H1 (cell line): ENCODE results near the gene MYL11. TPM values are rescaled to one million over a fixed set of nuclear protein-coding genes. Genes with fewer than 3 reads are reported as not detected.

Experiments
- CTCF ChIA-PET: fragments of 300-600 bp; sonication (Branson Sonifier 250); formaldehyde crosslinking; loops from one replicate; lab custom pipeline; 2021; ENCODE audit not compliant: partially characterized antibody; lab: Charles Lee
- POLR2A ChIA-PET: fragments of 300-600 bp; sonication (Branson Sonifier 250); formaldehyde crosslinking; loops from one replicate; lab custom pipeline; 2021; ENCODE audit warnings: inconsistent platforms; ENCODE audit not compliant: partially characterized antibody; lab: Charles Lee
- DNase-seq, 2 experiments: peaks; one replicate each; pipeline versions ENCODE4 v3.0.0 to v3.0.0-alpha.2; 2010 to 2022; ENCODE audit warnings: low spot score in 2 of 2, low read depth in 1 of 2, mixed read lengths in 1 of 2
- FAIRE-seq: peaks from 2 replicates; lab custom pipeline; 2011; peaks lifted over from hg19 to GRCh38; lab: Jason Lieb, UNC
- H2AFZ ChIP-seq: 2 replicates; pipeline ENCODE4 v1.8.1; 2012; ENCODE audit warnings: low read length, inconsistent platforms
- H2AK5ac ChIP-seq: 2 replicates; pipeline ENCODE4 v1.6.1; 2013; ENCODE audit warnings: low read depth, low read length
- H2BK120ac ChIP-seq: replicated peaks from 2 replicates; pipeline ENCODE3; 2013; ENCODE audit warnings: low read depth, low read length, inconsistent platforms
- H2BK12ac ChIP-seq: 2 replicates; pipeline ENCODE4 v1.6.1; 2013; ENCODE audit warnings: low read depth, low read length
- H2BK15ac ChIP-seq: 2 replicates; pipeline ENCODE4 v1.6.1; 2013; ENCODE audit warnings: low read length
- H2BK20ac ChIP-seq: 2 replicates; pipeline ENCODE4 v1.6.1; 2013; ENCODE audit warnings: low read length
- H2BK5ac ChIP-seq: 2 replicates; pipeline ENCODE4 v1.6.1; 2013; ENCODE audit warnings: low read depth, low read length
- H3K14ac ChIP-seq: 2 replicates; pipeline ENCODE4 v1.6.1; 2013; ENCODE audit warnings: inconsistent platforms; ENCODE audit not compliant: insufficient read length
- H3K18ac ChIP-seq: 2 replicates; pipeline ENCODE4 v1.6.1; 2013; ENCODE audit warnings: low read length; ENCODE audit errors: extremely low read depth
- H3K23ac ChIP-seq: 2 replicates; pipeline ENCODE4 v1.6.1; 2013; ENCODE audit warnings: inconsistent platforms; ENCODE audit not compliant: insufficient read length
- H3K23me2 ChIP-seq: 2 replicates; pipeline ENCODE4 v1.6.1; 2013; ENCODE audit warnings: low read depth, low read length
- H3K27ac ChIP-seq: 2 replicates; pipeline ENCODE4 v1.6.1; 2011; ENCODE audit warnings: low read depth, low read length, inconsistent platforms
- H3K27me3 ChIP-seq, 4 experiments: replicated peaks in 1 of 4; 1 replicate in 1 of 4; 2 replicates in 3 of 4; pipeline versions ENCODE4 v1.6.1 to v1.8.1; 2011 to 2013; ENCODE audit warnings: low read length in 3 of 4, mild to moderate bottlenecking in 3 of 4, inconsistent platforms in 2 of 4, mixed read lengths in 2 of 4, moderate library complexity in 1 of 4; ENCODE audit not compliant: control insufficient read depth in 3 of 4, insufficient read depth in 3 of 4; ENCODE audit errors: extremely low read depth in 1 of 4
- H3K36me3 ChIP-seq, 4 experiments: 2 replicates each; pipeline versions ENCODE4 v1.6.1 to v1.8.1; 2011 to 2013; ENCODE audit warnings: mild to moderate bottlenecking in 4 of 4, low read length in 3 of 4, moderate library complexity in 2 of 4, control low read depth in 1 of 4, inconsistent platforms in 1 of 4; ENCODE audit not compliant: insufficient read depth in 4 of 4, control insufficient read depth in 2 of 4
- H3K4ac ChIP-seq: replicated peaks from 2 replicates; pipeline ENCODE3; 2013; ENCODE audit warnings: low read length, low read depth, mixed read lengths, inconsistent platforms; ENCODE audit not compliant: insufficient read length
- H3K4me1 ChIP-seq, 4 experiments: replicated peaks in 1 of 4; 1 replicate in 1 of 4; 2 replicates in 3 of 4; pipeline versions ENCODE4 v1.6.1 to v1.8.1; 2011 to 2013; ENCODE audit warnings: low read length in 3 of 4, inconsistent platforms in 2 of 4, mixed read lengths in 1 of 4; ENCODE audit not compliant: insufficient read depth in 4 of 4, control insufficient read depth in 3 of 4
- H3K4me2 ChIP-seq, 2 experiments: 2 replicates each; pipeline versions ENCODE4 v1.6.1 to v1.8.1; 2011 to 2013; ENCODE audit warnings: low read depth in 2 of 2, low read length in 2 of 2, control low read depth in 1 of 2, inconsistent platforms in 1 of 2, mild to moderate bottlenecking in 1 of 2; ENCODE audit not compliant: insufficient read depth in 1 of 2
- H3K4me3 ChIP-seq, 4 experiments: fragments of 200-600, 300-600 bp in 1 of 4; sonication (generic), shearing (Covaris generic), sonication (Bioruptor Twin) in 1 of 4; 2 replicates each; pipeline versions ENCODE4 v1.5.1 to v1.8.1; 2011 to 2016; ENCODE audit warnings: low read length in 4 of 4, low read depth in 3 of 4, control low read depth in 2 of 4, inconsistent platforms in 2 of 4, mild to moderate bottlenecking in 2 of 4, mixed read lengths in 1 of 4, moderate library complexity in 1 of 4; ENCODE audit not compliant: insufficient read depth in 2 of 4; ENCODE audit errors: extremely low read depth in 1 of 4
- H3K56ac ChIP-seq: replicated peaks from 2 replicates; pipeline ENCODE3; 2013; ENCODE audit warnings: low read depth, mild to moderate bottlenecking, mixed read lengths, low read length, inconsistent platforms; ENCODE audit not compliant: insufficient read length
- H3K79me1 ChIP-seq: 2 replicates; pipeline ENCODE4 v1.6.1; 2013; ENCODE audit warnings: low read depth, low read length, control low read depth
- H3K79me2 ChIP-seq, 2 experiments: 2 replicates each; pipeline versions ENCODE4 v1.6.1 to v1.8.1; 2012 to 2013; ENCODE audit warnings: low read length in 2 of 2, mild to moderate bottlenecking in 2 of 2, inconsistent platforms in 1 of 2; ENCODE audit not compliant: insufficient read depth in 2 of 2, control insufficient read depth in 1 of 2
- H3K9ac ChIP-seq, 4 experiments: replicated peaks in 1 of 4; 1 replicate in 1 of 4; 2 replicates in 3 of 4; pipeline versions ENCODE4 v1.6.1 to v1.8.1; 2011 to 2013; ENCODE audit warnings: low read depth in 3 of 4, low read length in 3 of 4, control low read depth in 2 of 4, mild to moderate bottlenecking in 2 of 4, moderate library complexity in 2 of 4, inconsistent platforms in 1 of 4; ENCODE audit errors: extremely low read depth in 1 of 4
- H3K9me3 ChIP-seq, 2 experiments: 2 replicates each; pipeline versions ENCODE4 v1.6.1 to v1.8.1; 2012 to 2013; ENCODE audit warnings: mild to moderate bottlenecking in 2 of 2, moderate library complexity in 2 of 2, control low read depth in 1 of 2, inconsistent platforms in 1 of 2, low read depth in 1 of 2, low read length in 1 of 2, mixed read lengths in 1 of 2; ENCODE audit not compliant: insufficient read depth in 2 of 2
- H4K20me1 ChIP-seq, 2 experiments: replicated peaks in 1 of 2; 2 replicates each; pipeline versions ENCODE3 to v1.8.1; 2011 to 2013; ENCODE audit warnings: inconsistent platforms in 2 of 2, low read length in 2 of 2, mild to moderate bottlenecking in 1 of 2; ENCODE audit not compliant: insufficient read depth in 2 of 2, control insufficient read depth in 1 of 2
- H4K5ac ChIP-seq: 2 replicates; pipeline ENCODE4 v1.6.1; 2013; ENCODE audit warnings: low read length, low read depth, mixed read lengths, inconsistent platforms; ENCODE audit not compliant: insufficient read length
- H4K8ac ChIP-seq: 2 replicates; pipeline ENCODE4 v1.8.0; 2013; ENCODE audit warnings: mild to moderate bottlenecking, moderate library complexity, low read length, inconsistent platforms; ENCODE audit not compliant: insufficient read depth; ENCODE audit errors: extremely low read depth
- H4K91ac ChIP-seq: replicated peaks from 2 replicates; pipeline ENCODE3; 2013; ENCODE audit warnings: low read length, mixed read lengths, inconsistent platforms; ENCODE audit not compliant: insufficient read length
- ATF3 ChIP-seq: IDR thresholded peaks from 2 replicates; pipeline ENCODE4 v1.6.1; 2011; ENCODE audit warnings: low read depth, mild to moderate bottlenecking, low read length; ENCODE audit not compliant: insufficient read depth
- BCL11A ChIP-seq, 2 experiments: IDR thresholded peaks; one replicate each; pipeline ENCODE4 v1.6.1; 2011; ENCODE audit warnings: low read depth in 2 of 2, low read length in 2 of 2, mild to moderate bottlenecking in 2 of 2
- CHD1 ChIP-seq: IDR thresholded peaks from 2 replicates; pipeline ENCODE4 v1.6.1; 2012; ENCODE audit warnings: low read depth, low read length, improper control_type of control experiment
- KDM5A ChIP-seq: fragments of 200-600 bp; IDR thresholded peaks from 2 replicates; pipeline ENCODE4 v1.7.1; 2012; ENCODE audit warnings: mild to moderate bottlenecking, low read length, inconsistent platforms, mixed read lengths
- NANOG ChIP-seq: IDR thresholded peaks from 2 replicates; pipeline ENCODE4 v1.6.1; 2011; ENCODE audit warnings: low read length, low read depth, mild to moderate bottlenecking, inconsistent platforms; ENCODE audit not compliant: insufficient read depth, poor library complexity, severe bottlenecking
- POU5F1 ChIP-seq: IDR thresholded peaks from 2 replicates; pipeline ENCODE4 v1.6.1; 2011; ENCODE audit warnings: low read depth, mild to moderate bottlenecking, low read length, moderate library complexity
- WGBS, 2 experiments: shearing (Covaris generic) in 1 of 2; methylation state at CpG; one replicate each; pipeline versions ENCODE4 v1.1.6 to v1.1.7; 2013 to 2015; ENCODE audit warnings: low lambda C conversion rate in 2 of 2, mixed read lengths in 2 of 2, inconsistent platforms in 1 of 2, low coverage in 1 of 2, missing lambda C conversion rate in 1 of 2; ENCODE audit not compliant: insufficient replicate concordance in 2 of 2, insufficient coverage in 1 of 2, insufficient read length in 1 of 2; ENCODE audit errors: extremely low coverage in 1 of 2, missing lambda C conversion rate in 1 of 2; 5-methylcytosine and 5-hydroxymethylcytosine counted together
- polyA plus RNA-seq, 7 experiments: library from polyadenylated mRNA; depleted of rRNA in 3 of 7; stranded (reverse) in 5 of 7; unstranded in 2 of 7; fragments of >200 nt in 5 of 7; fragments of 200-250 nt in 2 of 7; gene quantifications; 1 replicate in 5 of 7; 2 replicates in 1 of 7; 4 replicates in 1 of 7; pipeline versions ENCODE4 v1.2.1 to v1.2.3, GENCODE V29; 2011 to 2013; ENCODE audit warnings: missing spikeins in 2 of 7, mixed read lengths in 2 of 7
- total RNA-seq: library from RNA; stranded (reverse); fragmentation: NEBNext Ultra II Directional; extraction: Animal tissue kit (Norgen Biotek cat#: 25700); gene quantifications from 2 replicates; pipeline ENCODE4 v1.2.1, GENCODE V29; 2021

The MYL11 gene
- total and polyA plus RNA-seq, 2 of the 8 experiments (the other 6 are each of a cell fraction or from before 2014, with no cell fraction given): 1.2 to 1.4 TPM

GRCh38 chr16:30407804-30408534 lies 33.4 kb downstream of the MYL11 start:
- H3K4me1 ChIP-seq: peaks cover 3 to 12% (median 4%) of the 10 kb centered on the region in 4 experiments; a peak in 6 of 7 replicates

More at GRCh38 chr16:30407804-30408534, 33.4 kb downstream of the MYL11 start:
- FAIRE-seq (no peak), DNase-seq (peak in 1 of 2 experiments; percentile 51)
- H3K9ac ChIP-seq: peak overlapping the region; percentile 45 to 87 (median 78)
- H3K56ac ChIP-seq: peak overlapping the region; percentile 92
- H3K79me1 ChIP-seq: peaks cover 5% of the 10 kb centered on the region; the same call in 1 of the 2 replicates
- peaks cover 0 to 16% of the 10 kb centered on the region in 2 experiments for H4K20me1 ChIP-seq
- H4K91ac ChIP-seq: peak overlapping the region; percentile 93
- ChIA-PET POLR2A (interaction anchor here (0.7 to 5.1 kb wide), 23 partner anchors 9 to 204 kb away, joined by 3 to 61 read pairs (median 4); partner anchors contain the start of genes CD2BP2, SEPTIN1, ZNF48 and ZNF688), CTCF (interaction anchor here (0.6 to 4.2 kb wide), 14 partner anchors 9 to 377 kb away, joined by 3 to 23 read pairs (median 6); partner anchors contain the start of genes DCTPP1, MYL11, TLCD3B and ZNF48)
- no peak overlapping the region for H2AFZ ChIP-seq
- H2BK15ac ChIP-seq: no peak overlapping the region
- 19% methylated on average over 15 of the region's 19 CpGs; no CpG with 5 or more reads in 1 of the 2 experiments for WGBS, 2 experiments
- no peak for TF ChIP-seq KDM5A
- TF ChIP-seq POU5F1: no peak
- TF ChIP-seq BCL11A (IDR thresholded peaks at IDR 0.05; ENCODE audit: low read depth in 2 of 2, low read length in 2 of 2): no peak
- TF ChIP-seq CHD1: no peak
- TF ChIP-seq ATF3: no peak
- TF ChIP-seq NANOG: no peak
- peaks cover 0 to 8% (median 3%) of the 10 kb centered on the region in 4 experiments; a peak in 7 of 8 replicates for H3K36me3 ChIP-seq
- peak overlapping the region; percentile 89 for H4K8ac ChIP-seq
- H2AK5ac ChIP-seq: peak overlapping the region; percentile 91; the same call in 1 of the 2 replicates
- peak overlapping the region; percentile 89 for H4K5ac ChIP-seq
- H3K27ac ChIP-seq: peak overlapping the region; percentile 60; the same call in 1 of the 2 replicates
- H2BK20ac ChIP-seq: no peak overlapping the region
- H3K23me2 ChIP-seq: peaks cover 12% of the 10 kb centered on the region
- no peak overlapping the region for H3K23ac ChIP-seq
- H2BK12ac ChIP-seq: peak overlapping the region; percentile 84; the same call in 1 of the 2 replicates
- H3K4ac ChIP-seq: peak overlapping the region; percentile 94
- H2BK120ac ChIP-seq: no peak overlapping the region
- H3K27me3 ChIP-seq: no peaks in the 10 kb centered on the region
- peak overlapping the region; percentile 74 to 85 (median 81) for H3K4me3 ChIP-seq
- H3K79me2 ChIP-seq: peaks cover 0 to 8% of the 10 kb centered on the region in 2 experiments; a peak in 2 of 4 replicates
- no peaks in the 10 kb centered on the region for H3K9me3 ChIP-seq
- no peak overlapping the region for H3K14ac ChIP-seq
- peak overlapping the region; percentile 93 for H3K18ac ChIP-seq
- H2BK5ac ChIP-seq: peak overlapping the region; percentile 92; the same call in 1 of the 2 replicates
- peak overlapping the region; percentile 82 to 97 for H3K4me2 ChIP-seq
